CD1c-positive myeloid dendritic cell (primary cell): ENCODE data around the gene CD180.
"Not testable (repeated sequence)": the region's sequence is repeated elsewhere in the genome, so short reads cannot be mapped to it uniquely, and the experiment has no call there.

Experiments used
- DNase-seq: peaks from one replicate; pipeline ENCODE4 v3.0.0-alpha.2; 2016; ENCODE audit errors: extremely low spot score

Gene CD180

DNA sequence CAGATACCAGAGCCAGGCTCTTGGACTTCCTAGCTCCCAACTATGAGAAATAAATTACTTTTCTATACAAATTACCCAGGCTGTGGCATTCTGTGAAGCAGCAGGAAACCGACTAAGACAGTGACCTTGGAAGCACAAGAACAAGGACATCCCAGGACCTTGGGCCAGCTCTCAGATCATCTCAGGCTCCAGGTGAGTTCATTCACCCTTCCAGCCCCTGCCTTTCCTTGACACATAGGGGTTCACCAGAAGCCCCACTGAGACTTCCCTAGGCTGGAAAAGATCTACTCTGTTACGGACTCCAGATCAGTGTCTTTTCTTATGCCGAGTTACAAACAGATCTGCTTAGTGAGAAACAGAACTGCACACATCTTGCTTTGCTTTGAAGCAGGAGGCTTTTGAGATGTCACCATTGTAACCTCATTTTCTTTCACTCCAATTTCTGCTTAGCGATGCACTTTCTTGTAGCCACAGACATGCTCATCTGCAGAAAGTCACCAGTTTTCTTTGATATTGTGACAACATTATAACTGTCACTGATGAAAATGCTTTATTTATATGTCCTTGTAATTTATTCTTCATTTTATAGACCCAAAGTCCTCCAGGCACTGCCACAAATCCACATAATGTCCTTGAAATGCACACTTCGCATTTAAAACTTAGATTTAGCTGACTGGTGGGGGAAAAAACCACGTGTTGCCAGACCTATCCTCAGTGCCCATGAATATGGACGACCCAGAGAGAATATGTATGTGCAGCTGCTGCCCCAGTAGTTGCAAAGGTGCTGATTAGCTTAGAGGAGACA, 8.1 kb downstream of the CD180 start:
- no peak for DNase-seq

DNA sequence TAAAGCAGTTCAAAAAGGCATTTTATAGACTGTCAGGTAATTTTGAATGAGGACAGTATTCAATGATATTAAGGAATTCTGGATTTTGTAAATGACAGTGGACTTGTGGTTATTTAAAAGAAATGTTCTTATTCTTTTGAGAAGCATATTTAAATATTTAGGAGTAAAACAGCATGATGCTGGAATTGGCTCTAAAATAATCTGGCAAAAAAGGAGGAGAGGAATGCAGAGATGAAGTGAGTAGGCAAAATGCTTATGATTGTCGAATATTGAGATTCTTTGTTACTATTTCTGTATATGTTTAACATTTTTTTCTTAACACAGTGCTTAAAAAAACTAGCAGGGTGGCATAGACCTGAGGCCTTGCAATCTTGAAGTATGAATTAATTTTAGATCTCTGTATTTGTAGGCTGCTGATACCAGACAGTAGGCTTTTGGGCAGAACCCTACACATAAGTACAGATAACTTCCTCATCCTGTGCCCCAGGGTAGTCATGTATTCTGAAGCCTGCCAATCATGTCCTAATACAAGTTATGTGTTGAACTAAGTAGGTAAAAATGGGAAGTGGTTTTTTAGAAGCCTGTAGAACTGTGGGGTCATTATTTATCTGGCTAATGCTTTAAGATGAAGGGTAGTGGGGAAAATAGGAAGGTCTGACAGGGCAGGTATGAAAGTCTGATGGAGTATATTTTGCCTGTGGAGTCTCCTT, 9.4 kb downstream of the CD180 start:
- DNase-seq: peak; percentile 85

DNA sequence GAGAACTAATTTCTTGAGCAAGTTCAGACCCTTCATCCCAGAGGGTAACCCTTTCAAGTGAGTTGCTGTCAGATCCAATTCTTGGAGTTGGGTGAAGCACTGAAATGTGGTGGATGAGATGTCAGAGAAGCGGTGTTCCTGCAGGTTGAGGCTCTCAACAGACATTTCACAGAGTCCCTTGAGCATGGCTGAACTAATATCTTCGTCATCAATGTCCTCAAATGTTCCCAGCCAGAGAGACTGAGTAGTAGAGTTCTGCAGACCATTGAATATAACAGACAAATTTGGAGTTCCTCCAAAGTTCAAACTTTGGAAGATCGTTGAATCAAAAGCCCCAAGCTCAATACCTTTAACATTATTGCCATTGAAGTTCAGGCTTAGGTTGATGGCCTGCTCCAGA, 12.7 kb downstream of the CD180 start:
- DNase-seq: no peak

DNA sequence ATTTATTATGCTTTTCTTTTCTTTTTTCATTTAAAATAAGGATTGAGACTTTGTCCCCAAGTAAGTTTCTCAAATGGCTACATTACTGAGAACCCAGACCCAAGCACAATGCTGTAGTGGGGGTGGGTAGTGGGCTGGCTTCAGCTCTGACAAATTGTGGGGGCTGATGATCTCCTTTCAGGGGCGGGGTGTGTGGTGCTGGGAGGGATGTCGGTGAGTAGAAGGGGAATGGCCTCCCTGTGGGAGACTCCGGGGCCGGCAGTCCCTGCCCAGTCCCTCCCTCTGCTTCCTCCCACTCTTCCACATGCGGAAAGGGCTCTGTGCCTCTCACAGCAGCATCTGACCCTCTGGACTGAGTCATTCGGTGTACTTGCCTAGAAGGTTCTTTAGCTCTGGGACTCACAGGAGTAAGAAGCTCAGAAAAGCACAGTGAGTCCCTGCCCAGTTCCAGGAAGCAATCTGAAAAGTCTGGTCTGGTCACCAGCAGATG, 14.3 kb downstream of the CD180 start:
- peak; percentile 91 for DNase-seq

DNA sequence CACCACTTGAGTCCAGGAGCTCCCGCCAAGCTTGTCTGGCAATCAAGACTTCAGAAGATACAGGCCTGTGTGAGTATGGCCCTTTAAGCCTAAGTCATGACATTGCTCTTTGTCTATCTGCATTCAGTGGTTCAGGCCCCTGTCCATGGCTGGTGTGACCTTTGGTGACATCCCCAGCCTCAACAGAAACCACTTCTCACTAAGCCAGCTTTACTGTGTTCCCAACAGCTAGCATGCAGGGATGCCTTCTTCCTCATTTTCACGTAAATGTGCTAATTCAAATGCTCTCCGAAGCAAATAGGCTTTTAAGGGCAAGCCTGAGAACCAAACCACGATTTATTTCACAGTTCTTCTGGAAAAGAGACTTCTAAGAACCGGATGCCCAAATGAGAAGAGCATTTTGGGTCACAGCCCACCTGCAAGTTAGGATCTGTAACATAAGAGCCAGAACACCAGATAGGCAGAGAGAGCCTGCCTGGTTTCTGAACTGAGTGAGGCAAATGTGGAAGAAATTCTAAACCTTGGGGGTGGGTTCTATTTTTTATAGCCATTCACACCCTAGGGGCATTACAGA, 14.9 kb downstream of the CD180 start:
- DNase-seq: peak; percentile 91

DNA sequence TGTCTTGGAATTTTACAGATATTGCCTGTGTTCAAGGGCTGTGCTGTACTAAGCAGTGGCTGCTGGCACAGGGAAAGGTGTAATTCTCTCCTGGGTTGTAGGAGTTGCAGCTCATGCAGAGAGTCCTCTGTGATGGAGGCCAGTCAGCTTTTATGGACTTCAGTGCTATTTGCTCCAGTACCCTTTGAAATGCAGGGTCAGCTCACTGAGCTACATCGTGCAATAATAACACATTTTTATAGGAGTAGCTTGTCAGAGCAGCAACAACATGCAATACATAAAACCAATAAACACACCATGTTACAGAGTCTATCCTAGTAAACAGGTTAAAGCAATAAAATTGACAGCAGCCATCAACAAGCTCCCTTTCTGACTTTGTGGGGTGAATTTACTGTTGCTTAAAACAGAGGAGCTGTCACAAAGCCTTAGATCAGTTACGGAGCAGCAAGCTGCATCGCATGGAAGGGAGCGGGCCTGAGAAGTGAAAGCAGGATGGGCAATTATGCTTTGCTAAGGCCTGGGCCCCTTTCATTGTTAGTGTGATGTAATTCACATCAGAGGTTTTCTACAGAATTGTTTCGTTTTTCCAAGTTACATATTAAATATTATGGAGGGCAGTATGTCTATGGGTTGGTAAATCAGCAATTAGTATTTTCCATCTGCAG, 16.8 kb downstream of the CD180 start:
- no peak for DNase-seq

DNA sequence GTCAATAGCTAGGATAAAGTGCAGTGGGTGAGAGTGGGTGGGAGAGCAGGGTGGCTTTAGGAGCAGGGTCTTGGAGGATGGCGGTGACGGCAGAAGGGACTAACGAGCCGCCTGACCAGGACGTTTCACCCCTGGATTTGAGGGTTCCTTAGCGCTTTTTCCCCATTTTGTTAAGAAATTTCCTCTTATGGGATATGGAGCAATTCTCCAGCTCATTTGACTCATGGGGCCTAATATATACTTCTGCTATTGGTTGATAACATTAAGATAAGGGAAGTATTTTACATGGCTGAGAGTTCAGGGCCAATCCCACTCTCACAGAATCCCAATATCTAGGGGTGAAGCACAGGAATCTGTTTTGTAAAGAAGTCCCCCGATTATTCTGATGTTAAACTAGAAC, 17.6 kb downstream of the CD180 start:
- DNase-seq: peak; percentile 76

DNA sequence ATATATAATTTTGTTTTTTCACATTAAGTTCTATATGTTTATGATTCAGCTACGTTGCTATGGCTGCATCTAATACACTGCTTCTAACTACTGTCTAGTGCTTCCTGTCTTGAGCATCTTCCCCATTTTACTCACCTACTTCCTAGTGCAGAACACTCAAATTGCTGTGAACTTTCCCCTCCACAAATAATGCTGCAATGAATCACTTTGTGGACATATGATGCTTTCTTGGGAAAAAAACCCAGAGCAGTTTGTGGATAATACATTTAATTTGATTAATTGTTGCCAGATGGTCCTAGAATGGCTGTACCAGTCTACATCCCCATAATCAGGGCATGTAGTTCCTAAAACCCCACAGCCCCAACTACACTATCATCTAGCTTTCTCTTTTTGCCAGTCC, 18.5 kb downstream of the CD180 start:
- DNase-seq: peak; percentile 89

DNA sequence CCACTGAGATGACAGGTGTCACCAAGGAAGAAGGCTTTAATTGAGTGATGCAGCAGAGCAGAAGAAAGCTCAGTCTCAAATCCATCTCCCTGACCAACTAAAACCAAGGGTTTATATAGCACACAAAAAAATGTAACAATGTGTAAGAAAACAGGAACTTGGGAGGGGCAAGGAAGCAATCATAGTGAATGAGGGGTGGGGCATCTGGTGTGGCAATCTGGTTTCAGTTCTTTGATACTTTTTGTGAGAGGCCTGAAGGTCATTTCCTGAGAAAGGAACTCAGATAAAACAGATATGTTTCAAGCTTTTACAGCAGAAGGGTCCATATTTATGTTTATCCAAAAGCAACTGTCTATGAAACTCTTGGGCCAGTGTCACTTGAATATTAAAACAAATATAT, 19.7 kb downstream of the CD180 start:
- DNase-seq: peak; percentile 89

DNA sequence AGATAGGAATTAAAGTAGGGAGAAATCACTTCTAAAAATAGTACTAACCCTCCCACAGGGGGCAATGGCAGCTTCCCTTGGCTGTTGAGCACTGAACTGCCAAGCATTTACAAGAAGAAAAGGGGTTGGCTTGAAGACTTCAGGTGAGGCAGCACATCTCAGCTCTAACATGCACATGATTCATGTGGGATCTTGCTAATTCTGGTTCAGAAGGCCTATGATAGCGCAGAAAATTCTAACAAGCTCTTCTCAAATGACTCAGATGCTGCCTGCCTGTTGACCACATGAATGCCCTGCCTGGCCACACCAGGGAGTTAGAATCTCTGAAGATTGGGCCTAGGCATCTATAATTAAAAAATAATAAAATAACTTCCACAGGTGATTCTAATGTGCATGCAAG, 22.6 kb downstream of the CD180 start:
- no peak for DNase-seq

DNA sequence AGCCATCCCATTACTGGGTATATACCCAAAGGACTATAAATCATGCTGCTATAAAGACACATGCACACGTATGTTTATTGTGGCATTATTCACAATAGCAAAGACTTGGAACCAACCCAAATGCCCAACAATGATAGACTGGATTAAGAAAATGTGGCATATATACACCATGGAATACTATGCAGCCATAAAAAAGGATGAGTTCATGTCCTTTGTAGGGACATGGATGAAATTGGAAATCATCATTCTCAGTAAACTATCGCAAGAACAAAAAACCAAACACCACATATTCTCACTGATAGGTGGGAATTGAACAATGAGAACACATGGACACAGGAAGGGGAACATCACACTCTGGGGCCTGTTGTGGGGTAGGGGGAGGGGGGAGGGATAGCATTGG, 23.2 kb downstream of the CD180 start:
- DNase-seq: not testable (repeated sequence)

DNA sequence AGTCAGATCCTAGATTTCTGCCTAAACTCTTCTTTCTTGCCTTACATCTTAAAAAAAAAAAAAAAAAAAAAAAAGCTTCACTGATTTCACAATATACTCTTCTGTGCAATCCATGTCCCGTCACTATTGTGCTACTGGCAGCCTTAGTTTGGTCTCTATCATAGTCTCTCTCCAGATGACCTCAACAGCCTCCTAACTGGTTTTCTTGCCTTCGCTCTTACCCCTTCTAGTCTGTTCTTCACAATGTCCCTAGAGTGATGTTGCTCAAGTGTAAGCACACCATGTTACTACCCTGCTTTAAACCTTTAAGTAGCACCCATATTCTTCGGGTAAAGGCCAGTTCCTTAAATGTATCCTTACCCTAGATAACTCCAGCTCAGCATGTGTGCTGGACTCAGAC, 25.8 kb downstream of the CD180 start:
- DNase-seq: peak; percentile 34

DNA sequence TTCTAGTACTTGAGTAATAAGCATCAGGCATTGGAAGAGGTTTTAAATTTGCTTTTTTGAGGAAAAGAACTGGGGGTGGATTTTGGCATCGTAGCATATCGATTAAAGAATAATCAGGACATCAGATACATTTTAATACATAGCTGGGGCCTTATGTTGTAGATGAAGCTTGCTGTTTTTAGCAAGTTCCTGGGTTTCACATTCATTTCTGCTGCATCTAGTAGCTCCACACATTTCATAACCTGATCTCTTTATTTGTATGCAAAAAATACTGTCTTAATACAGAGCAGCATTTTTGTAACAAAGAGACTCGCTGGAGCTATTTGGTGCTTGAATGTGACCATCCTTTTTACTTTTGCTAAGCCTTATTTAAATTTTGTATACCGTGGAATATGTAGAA, 28.5 kb downstream of the CD180 start:
- DNase-seq: no peak

DNA sequence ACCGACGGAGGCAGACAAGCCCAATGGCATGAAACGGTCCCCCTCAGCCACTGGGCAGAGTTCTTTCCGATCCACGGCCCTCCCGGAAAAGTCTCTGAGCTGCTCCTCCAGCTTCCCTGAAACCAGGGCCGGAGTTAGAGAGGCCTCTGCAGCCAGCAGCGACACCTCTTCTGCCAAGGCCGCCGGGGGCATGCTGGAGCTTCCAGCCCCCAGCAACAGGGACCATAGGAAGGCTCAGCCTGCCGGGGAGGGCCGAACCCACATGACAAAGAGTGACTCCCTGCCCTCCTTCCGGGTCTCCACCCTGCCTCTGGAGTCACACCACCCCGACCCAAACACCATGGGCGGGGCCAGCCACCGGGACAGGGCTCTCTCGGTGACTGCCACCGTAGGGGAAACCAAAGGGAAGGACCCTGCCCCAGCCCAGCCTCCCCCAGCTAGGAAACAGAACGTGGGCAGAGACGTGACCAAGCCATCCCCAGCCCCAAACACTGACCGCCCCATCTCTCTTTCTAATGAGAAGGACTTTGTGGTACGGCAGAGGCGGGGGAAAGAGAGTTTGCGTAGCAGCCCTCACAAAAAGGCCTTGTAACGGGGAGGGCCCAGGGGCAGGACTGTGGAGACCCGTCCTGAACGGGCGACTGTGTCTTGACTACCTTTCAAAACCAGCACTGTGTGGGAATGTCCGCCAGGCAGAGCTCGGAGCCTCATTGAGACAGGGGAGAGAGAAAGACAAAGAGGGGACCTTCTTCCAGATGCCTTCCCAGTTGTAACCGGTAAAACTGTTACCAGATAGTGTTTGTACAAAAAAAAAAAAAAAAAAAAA, 29.9 kb downstream of the CD180 start:
- DNase-seq: peak; percentile 88

DNA sequence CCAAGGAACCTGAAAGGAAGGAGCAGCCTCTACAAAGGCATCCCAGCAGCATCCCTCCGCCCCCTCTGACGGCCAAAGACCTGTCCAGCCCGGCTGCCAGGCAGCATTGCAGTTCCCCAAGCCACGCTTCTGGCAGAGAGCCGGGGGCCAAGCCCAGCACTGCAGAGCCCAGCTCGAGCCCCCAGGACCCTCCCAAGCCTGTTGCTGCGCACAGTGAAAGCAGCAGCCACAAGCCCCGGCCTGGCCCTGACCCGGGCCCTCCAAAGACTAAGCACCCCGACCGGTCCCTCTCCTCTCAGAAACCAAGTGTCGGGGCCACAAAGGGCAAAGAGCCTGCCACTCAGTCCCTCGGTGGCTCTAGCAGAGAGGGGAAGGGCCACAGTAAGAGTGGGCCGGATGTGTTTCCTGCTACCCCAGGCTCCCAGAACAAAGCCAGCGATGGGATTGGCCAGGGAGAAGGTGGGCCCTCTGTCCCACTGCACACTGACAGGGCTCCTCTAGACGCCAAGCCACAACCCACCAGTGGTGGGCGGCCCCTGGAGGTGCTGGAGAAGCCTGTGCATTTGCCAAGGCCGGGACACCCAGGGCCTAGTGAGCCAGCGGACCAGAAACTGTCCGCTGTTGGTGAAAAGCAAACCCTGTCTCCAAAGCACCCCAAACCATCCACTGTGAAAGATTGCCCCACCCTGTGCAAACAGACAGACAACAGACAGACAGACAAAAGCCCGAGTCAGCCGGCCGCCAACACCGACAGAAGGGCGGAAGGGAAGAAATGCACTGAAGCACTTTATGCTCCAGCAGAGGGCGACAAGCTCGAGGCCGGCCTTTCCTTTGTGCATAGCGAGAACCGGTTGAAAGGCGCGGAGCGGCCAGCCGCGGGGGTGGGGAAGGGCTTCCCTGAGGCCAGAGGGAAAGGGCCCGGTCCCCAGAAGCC, 30.8 kb downstream of the CD180 start:
- peak; percentile 93 for DNase-seq

DNA sequence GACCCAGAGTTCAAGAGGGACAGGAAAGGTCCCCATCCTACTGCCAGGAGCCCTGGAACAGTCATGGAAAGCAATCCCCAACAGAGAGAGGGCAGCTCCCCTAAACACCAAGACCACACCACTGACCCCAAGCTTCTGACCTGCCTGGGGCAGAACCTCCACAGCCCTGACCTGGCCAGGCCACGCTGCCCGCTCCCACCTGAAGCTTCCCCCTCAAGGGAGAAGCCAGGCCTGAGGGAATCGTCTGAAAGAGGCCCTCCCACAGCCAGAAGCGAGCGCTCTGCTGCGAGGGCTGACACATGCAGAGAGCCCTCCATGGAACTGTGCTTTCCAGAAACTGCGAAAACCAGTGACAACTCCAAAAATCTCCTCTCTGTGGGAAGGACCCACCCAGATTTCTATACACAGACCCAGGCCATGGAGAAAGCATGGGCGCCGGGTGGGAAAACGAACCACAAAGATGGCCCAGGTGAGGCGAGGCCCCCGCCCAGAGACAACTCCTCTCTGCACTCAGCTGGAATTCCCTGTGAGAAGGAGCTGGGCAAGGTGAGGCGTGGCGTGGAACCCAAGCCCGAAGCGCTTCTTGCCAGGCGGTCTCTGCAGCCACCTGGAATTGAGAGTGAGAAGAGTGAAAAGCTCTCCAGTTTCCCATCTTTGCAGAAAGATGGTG, 31.6 kb downstream of the CD180 start:
- no peak for DNase-seq

DNA sequence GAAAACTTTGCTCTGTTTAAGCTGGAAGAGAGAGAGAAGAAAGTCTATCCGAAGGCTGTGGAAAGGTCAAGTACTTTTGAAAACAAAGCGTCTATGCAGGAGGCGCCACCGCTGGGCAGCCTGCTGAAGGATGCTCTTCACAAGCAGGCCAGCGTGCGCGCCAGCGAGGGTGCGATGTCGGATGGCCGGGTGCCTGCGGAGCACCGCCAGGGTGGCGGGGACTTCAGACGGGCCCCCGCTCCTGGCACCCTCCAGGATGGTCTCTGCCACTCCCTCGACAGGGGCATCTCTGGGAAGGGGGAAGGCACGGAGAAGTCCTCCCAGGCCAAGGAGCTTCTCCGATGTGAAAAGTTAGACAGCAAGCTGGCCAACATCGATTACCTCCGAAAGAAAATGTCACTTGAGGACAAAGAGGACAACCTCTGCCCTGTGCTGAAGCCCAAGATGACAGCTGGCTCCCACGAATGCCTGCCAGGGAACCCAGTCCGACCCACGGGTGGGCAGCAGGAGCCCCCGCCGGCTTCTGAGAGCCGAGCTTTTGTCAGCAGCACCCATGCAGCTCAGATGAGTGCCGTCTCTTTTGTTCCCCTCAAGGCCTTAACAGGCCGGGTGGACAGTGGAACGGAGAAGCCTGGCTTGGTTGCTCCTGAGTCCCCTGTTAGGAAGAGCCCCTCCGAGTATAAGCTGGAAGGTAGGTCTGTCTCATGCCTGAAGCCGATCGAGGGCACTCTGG, 32.6 kb downstream of the CD180 start:
- DNase-seq: no peak

DNA sequence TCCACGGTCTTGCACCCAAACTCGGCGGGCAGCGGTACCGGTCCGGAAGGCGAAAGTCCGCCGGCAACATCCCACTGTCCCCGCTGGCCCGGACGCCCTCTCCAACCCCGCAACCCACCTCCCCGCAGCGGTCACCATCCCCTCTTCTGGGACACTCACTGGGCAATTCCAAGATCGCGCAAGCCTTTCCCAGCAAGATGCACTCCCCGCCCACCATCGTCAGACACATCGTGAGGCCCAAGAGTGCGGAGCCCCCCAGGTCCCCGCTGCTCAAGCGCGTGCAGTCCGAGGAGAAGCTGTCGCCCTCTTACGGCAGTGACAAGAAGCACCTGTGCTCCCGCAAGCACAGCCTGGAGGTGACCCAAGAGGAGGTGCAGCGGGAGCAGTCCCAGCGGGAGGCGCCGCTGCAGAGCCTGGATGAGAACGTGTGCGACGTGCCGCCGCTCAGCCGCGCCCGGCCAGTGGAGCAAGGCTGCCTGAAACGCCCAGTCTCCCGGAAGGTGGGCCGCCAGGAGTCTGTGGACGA, 33.3 kb downstream of the CD180 start:
- no peak for DNase-seq

DNA sequence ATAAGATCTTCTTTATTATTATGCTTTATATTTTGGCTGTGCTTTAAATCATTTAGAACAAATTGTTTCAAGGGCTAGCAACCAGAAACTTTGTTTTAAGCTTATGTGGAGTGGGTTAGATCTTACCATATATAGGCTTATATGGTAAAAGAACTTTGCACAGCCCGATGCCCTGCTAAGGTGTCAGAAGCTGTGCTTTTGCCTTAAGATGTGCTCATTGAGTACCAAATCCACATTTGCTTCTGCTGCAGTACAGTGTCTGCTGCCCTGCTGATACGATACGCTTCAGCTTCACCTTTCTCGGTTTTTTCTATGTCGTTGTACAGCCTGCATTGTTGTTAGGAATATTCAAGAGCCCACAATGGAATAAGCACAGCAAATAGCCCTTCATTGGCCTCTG, 34.8 kb downstream of the CD180 start:
- no peak for DNase-seq
